ENCODE results near the gene HEBP2.

DNA sequence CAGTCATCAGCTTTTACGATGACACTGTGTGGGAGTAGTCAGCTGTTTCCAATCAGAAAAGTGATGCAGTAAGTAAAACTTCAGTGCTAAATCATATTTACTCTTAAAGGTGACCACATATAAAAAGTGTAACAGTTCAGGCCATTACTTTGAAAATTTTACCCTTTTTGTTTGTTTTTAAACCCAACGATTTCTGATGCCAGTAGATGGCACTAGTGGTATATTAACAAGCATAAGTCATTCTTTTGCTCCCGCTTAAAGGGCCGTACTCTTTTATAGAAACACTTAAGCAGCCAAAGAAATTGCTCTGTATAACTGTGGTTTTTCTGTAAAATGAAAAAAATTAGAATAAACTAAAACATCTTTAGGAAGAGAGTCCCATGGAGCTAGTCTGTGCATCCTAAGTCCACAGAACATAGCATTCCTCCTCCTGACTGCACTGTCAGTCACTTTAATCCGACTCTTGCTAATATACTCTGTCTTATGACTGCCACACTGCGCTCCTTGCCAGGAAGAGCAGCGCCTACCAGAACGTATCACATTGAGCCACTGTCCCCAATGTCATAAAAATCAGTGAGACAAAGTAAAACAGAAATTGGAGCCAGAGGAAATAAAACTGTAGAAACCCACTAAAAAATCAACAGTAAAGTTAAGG is 25.0 kb downstream of the HEBP2 start:
- TF ChIP-seq CSDC2 (CRISPR knock-in tag; IDR thresholded peaks at IDR 0.05) (no peak), CREB5 (CRISPR knock-in tag; IDR thresholded peaks at IDR 0.05; ENCODE audit: low read depth) (no peak), ESRRG (CRISPR knock-in tag; IDR thresholded peaks at IDR 0.05) (no peak), ZNF70 (CRISPR knock-in tag; IDR thresholded peaks at IDR 0.05) (no peak), ZFP30 (CRISPR knock-in tag; IDR thresholded peaks at IDR 0.05) (no peak), PATZ1 (CRISPR knock-in tag; IDR thresholded peaks at IDR 0.05; ENCODE audit: borderline replicate concordance) (no peak), GLIS3 (CRISPR knock-in tag; IDR thresholded peaks at IDR 0.05) (no peak), ZFP3 (CRISPR knock-in tag; IDR thresholded peaks at IDR 0.05) (no peak)
- TF ChIP-seq, protein P1, sequence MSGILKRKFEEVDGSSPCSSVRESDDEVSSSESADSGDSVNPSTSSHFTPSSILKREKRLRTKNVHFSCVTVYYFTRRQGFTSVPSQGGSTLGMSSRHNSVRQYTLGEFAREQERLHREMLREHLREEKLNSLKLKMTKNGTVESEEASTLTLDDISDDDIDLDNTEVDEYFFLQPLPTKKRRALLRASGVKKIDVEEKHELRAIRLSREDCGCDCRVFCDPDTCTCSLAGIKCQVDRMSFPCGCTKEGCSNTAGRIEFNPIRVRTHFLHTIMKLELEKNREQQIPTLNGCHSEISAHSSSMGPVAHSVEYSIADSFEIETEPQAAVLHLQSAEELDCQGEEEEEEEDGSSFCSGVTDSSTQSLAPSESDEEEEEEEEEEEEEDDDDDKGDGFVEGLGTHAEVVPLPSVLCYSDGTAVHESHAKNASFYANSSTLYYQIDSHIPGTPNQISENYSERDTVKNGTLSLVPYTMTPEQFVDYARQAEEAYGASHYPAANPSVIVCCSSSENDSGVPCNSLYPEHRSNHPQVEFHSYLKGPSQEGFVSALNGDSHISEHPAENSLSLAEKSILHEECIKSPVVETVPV (CRISPR knock-in tag; IDR thresholded peaks at IDR 0.05) = no peak

Data from SK-N-SH treated with all-trans-retinoic acid at 6 μM for 48 hours (cell line).